Activated naive CD8-positive, alpha-beta T cell treated with anti-CD3 and anti-CD28 coated beads, Interleukin-2, amount 50 U/mL, for 24 hours (primary cell): Measurements from ENCODE around the gene SLC22A23.

Source experiments
- ATAC-seq: fragments of 150-1000 bp; cut with Tn5 transposase; one replicate; pipeline ENCODE4 v1.10.0; 2021
- DNase-seq: peaks from one replicate; pipeline ENCODE4 v3.0.0; 2021
- H3K27ac Mint-ChIP-seq: one replicate; pipeline ENCODE4 v1.8.0; 2021; ENCODE audit warnings: mild to moderate bottlenecking, mixed read lengths
- H3K27me3 Mint-ChIP-seq: one replicate; pipeline ENCODE4 v1.8.0; 2021; ENCODE audit warnings: mixed read lengths
- H3K36me3 Mint-ChIP-seq: one replicate; pipeline ENCODE4 v1.8.0; 2021; ENCODE audit warnings: low read depth, mixed read lengths
- H3K4me1 Mint-ChIP-seq: one replicate; pipeline ENCODE4 v1.8.0; 2021; ENCODE audit warnings: mixed read lengths
- H3K4me3 Mint-ChIP-seq: one replicate; pipeline ENCODE4 v1.8.0; 2021; ENCODE audit warnings: mild to moderate bottlenecking, moderate library complexity, mixed read lengths
- H3K9me3 Mint-ChIP-seq: one replicate; pipeline ENCODE4 v1.8.0; 2021; ENCODE audit warnings: mixed read lengths

SLC22A23 gene

GRCh38 chr6:3484192-3484591 lies 27.3 kb upstream of the SLC22A23 start:
- H3K4me1 Mint-ChIP-seq = no peaks in the 10 kb centered on the region
- no peak overlapping the region for H3K4me3 Mint-ChIP-seq
- peaks cover 13% of the 10 kb centered on the region for H3K9me3 Mint-ChIP-seq
- DNase-seq = no peak
- no peak overlapping the region for H3K27ac Mint-ChIP-seq
- no peak for ATAC-seq
- H3K27me3 Mint-ChIP-seq = peaks cover 16% of the 10 kb centered on the region
- H3K36me3 Mint-ChIP-seq = peaks cover 2% of the 10 kb centered on the region

GRCh38 chr6:3483675-3484074 lies 26.8 kb upstream of the SLC22A23 start:
- ATAC-seq = no peak
- Mint-ChIP-seq H3K27me3 (peaks cover 13% of the 10 kb centered on the region), H3K4me1 (no peaks in the 10 kb centered on the region), H3K36me3 (peaks cover 2% of the 10 kb centered on the region), H3K4me3 (no peak overlapping the region), H3K9me3 (peaks cover 13% of the 10 kb centered on the region), H3K27ac (no peak overlapping the region)
- DNase-seq = no peak

GRCh38 chr6:3482869-3483268 lies 26.0 kb upstream of the SLC22A23 start:
- no peak for ATAC-seq
- no peak for DNase-seq
- Mint-ChIP-seq H3K4me1 (no peaks in the 10 kb centered on the region), H3K36me3 (peaks cover 2% of the 10 kb centered on the region), H3K4me3 (no peak overlapping the region), H3K27me3 (peaks cover 13% of the 10 kb centered on the region), H3K27ac (no peak overlapping the region), H3K9me3 (peaks cover 13% of the 10 kb centered on the region)

- DNase-seq (no peak), ATAC-seq (no peak)
- peaks cover 2% of the 10 kb centered on the region for H3K36me3 Mint-ChIP-seq
- H3K4me3 Mint-ChIP-seq = no peak overlapping the region
- no peak overlapping the region for H3K27ac Mint-ChIP-seq
- H3K4me1 Mint-ChIP-seq = no peaks in the 10 kb centered on the region
- H3K9me3 Mint-ChIP-seq = peaks cover 13% of the 10 kb centered on the region
- H3K27me3 Mint-ChIP-seq = peaks cover 13% of the 10 kb centered on the region
These were observed 24.8 kb upstream of the SLC22A23 start for GRCh38 chr6:3481640-3482039.

- H3K27ac Mint-ChIP-seq = no peak overlapping the region
- DNase-seq (no peak), ATAC-seq (no peak)
- H3K4me1 Mint-ChIP-seq = no peaks in the 10 kb centered on the region
- peaks cover 2% of the 10 kb centered on the region for H3K36me3 Mint-ChIP-seq
- H3K4me3 Mint-ChIP-seq = no peak overlapping the region
- peaks cover 13% of the 10 kb centered on the region for H3K9me3 Mint-ChIP-seq
- H3K27me3 Mint-ChIP-seq = peaks cover 11% of the 10 kb centered on the region
These were observed 23.2 kb upstream of the SLC22A23 start for GRCh38 chr6:3480009-3480408.

GRCh38 chr6:3473773-3474172 lies 16.9 kb upstream of the SLC22A23 start:
- no peak overlapping the region for H3K4me3 Mint-ChIP-seq
- ATAC-seq = no peak
- H3K27ac Mint-ChIP-seq = no peak overlapping the region
- H3K27me3 Mint-ChIP-seq = peaks cover 2% of the 10 kb centered on the region
- H3K9me3 Mint-ChIP-seq = no peaks in the 10 kb centered on the region
- no peaks in the 10 kb centered on the region for H3K36me3 Mint-ChIP-seq
- no peaks in the 10 kb centered on the region for H3K4me1 Mint-ChIP-seq
- DNase-seq = no peak

GRCh38 chr6:3471711-3472110 lies 14.9 kb upstream of the SLC22A23 start:
- DNase-seq (no peak), ATAC-seq (no peak)
- Mint-ChIP-seq H3K27ac (no peak overlapping the region), H3K4me3 (no peak overlapping the region), H3K9me3 (no peaks in the 10 kb centered on the region), H3K36me3 (no peaks in the 10 kb centered on the region), H3K27me3 (peaks cover 2% of the 10 kb centered on the region), H3K4me1 (no peaks in the 10 kb centered on the region)

GRCh38 chr6:3471286-3471685 lies 14.4 kb upstream of the SLC22A23 start:
- ATAC-seq (no peak), DNase-seq (no peak)
- Mint-ChIP-seq H3K4me1 (no peaks in the 10 kb centered on the region), H3K36me3 (no peaks in the 10 kb centered on the region), H3K9me3 (no peaks in the 10 kb centered on the region), H3K27me3 (peaks cover 2% of the 10 kb centered on the region), H3K27ac (no peak overlapping the region), H3K4me3 (no peak overlapping the region)

GRCh38 chr6:3468585-3468984 lies 11.7 kb upstream of the SLC22A23 start:
- peaks cover 2% of the 10 kb centered on the region for H3K27me3 Mint-ChIP-seq
- DNase-seq = no peak
- H3K36me3 Mint-ChIP-seq = no peaks in the 10 kb centered on the region
- no peak overlapping the region for H3K4me3 Mint-ChIP-seq
- no peaks in the 10 kb centered on the region for H3K9me3 Mint-ChIP-seq
- H3K27ac Mint-ChIP-seq = no peak overlapping the region
- no peak for ATAC-seq
- no peaks in the 10 kb centered on the region for H3K4me1 Mint-ChIP-seq

GRCh38 chr6:3467996-3468395 lies 11.1 kb upstream of the SLC22A23 start:
- H3K27me3 Mint-ChIP-seq = peaks cover 2% of the 10 kb centered on the region

GRCh38 chr6:3466488-3467219 lies 9.8 kb upstream of the SLC22A23 start:
- DNase-seq (no peak), ATAC-seq (no peak)
- H3K4me3 Mint-ChIP-seq = no peak overlapping the region
- peaks cover 6% of the 10 kb centered on the region for H3K27me3 Mint-ChIP-seq
- H3K9me3 Mint-ChIP-seq = no peaks in the 10 kb centered on the region
- no peaks in the 10 kb centered on the region for H3K4me1 Mint-ChIP-seq
- H3K27ac Mint-ChIP-seq = no peak overlapping the region
- H3K36me3 Mint-ChIP-seq = no peaks in the 10 kb centered on the region

More at GRCh38 chr6:3467996-3468395, 11.1 kb upstream of the SLC22A23 start:
- Mint-ChIP-seq H3K4me3 (no peak overlapping the region), H3K4me1 (no peaks in the 10 kb centered on the region), H3K27ac (no peak overlapping the region), H3K36me3 (no peaks in the 10 kb centered on the region), H3K9me3 (no peaks in the 10 kb centered on the region)
- DNase-seq = no peak
- ATAC-seq = no peak

- Mint-ChIP-seq H3K4me1 (peaks cover 4% of the 10 kb centered on the region), H3K36me3 (no peaks in the 10 kb centered on the region), H3K4me3 (no peak overlapping the region), H3K9me3 (no peaks in the 10 kb centered on the region), H3K27ac (no peak overlapping the region), H3K27me3 (peaks cover 32% of the 10 kb centered on the region)
- DNase-seq = no peak
- no peak for ATAC-seq
These were observed 3.4 kb upstream of the SLC22A23 start for GRCh38 chr6:3460253-3460652.

- H3K36me3 Mint-ChIP-seq = no peaks in the 10 kb centered on the region
- ATAC-seq (no peak), DNase-seq (no peak)
- H3K4me3 Mint-ChIP-seq = no peak overlapping the region
- no peak overlapping the region for H3K27ac Mint-ChIP-seq
- peaks cover 4% of the 10 kb centered on the region for H3K4me1 Mint-ChIP-seq
- H3K27me3 Mint-ChIP-seq = peaks cover 32% of the 10 kb centered on the region
- no peaks in the 10 kb centered on the region for H3K9me3 Mint-ChIP-seq
These were observed 2.0 kb upstream of the SLC22A23 start for GRCh38 chr6:3458706-3459421.

GRCh38 chr6:3457710-3458602 lies 1.1 kb upstream of the SLC22A23 start:
- Mint-ChIP-seq H3K4me3 (peak overlapping the region; percentile 67), H3K4me1 (peaks cover 4% of the 10 kb centered on the region), H3K27me3 (peaks cover 32% of the 10 kb centered on the region), H3K36me3 (no peaks in the 10 kb centered on the region), H3K27ac (no peak overlapping the region), H3K9me3 (no peaks in the 10 kb centered on the region)
- DNase-seq = peak; percentile 5
- no peak for ATAC-seq
